Gastrocnemius medialis (tissue), 4 donors: ENCODE measurements around the gene NME4.

Source experiments
- POLR2A ChIP-seq, 2 donors: fragments of 450-650 bp; IDR thresholded peaks; one replicate each; pipeline ENCODE4 v1.6.1; 2017; ENCODE audit warnings: antibody characterized with exemption in 2 of 2, mild to moderate bottlenecking in 2 of 2, moderate library complexity in 2 of 2
- TF ChIP-seq, protein P1 (sequence below), 5 experiments: fragments of 450-650 bp in 3 of 5; fragments of 200-600 bp in 2 of 5; sonication (generic) in 2 of 5; IDR thresholded peaks in 4 of 5; conservative IDR thresholded peaks in 1 of 5; 1 replicate in 4 of 5; 2 replicates in 1 of 5; pipeline ENCODE4 v1.5.1; 2016 to 2019; ENCODE audit warnings: antibody characterized with exemption in 5 of 5, mild to moderate bottlenecking in 3 of 5, moderate library complexity in 3 of 5

GRCh38 chr16:373020-373598, 23.9 kb upstream of the NME4 start:
- TF ChIP-seq, protein P1, sequence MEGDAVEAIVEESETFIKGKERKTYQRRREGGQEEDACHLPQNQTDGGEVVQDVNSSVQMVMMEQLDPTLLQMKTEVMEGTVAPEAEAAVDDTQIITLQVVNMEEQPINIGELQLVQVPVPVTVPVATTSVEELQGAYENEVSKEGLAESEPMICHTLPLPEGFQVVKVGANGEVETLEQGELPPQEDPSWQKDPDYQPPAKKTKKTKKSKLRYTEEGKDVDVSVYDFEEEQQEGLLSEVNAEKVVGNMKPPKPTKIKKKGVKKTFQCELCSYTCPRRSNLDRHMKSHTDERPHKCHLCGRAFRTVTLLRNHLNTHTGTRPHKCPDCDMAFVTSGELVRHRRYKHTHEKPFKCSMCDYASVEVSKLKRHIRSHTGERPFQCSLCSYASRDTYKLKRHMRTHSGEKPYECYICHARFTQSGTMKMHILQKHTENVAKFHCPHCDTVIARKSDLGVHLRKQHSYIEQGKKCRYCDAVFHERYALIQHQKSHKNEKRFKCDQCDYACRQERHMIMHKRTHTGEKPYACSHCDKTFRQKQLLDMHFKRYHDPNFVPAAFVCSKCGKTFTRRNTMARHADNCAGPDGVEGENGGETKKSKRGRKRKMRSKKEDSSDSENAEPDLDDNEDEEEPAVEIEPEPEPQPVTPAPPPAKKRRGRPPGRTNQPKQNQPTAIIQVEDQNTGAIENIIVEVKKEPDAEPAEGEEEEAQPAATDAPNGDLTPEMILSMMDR (IDR thresholded peaks at IDR 0.05 in 4 of 5, conservative IDR thresholded peaks at IDR 0.05 in 1 of 5): no peak
- no peak for TF ChIP-seq POLR2A (IDR thresholded peaks at IDR 0.05)
